GM21515 (cell line): ENCODE data around the gene TENT5C.
A peak's percentile ranks its signal among the peaks of the same experiment; 100 is the strongest.

Experiments
- ATAC-seq: cut with Tn5 transposase; IDR thresholded peaks from one replicate; pipeline ENCODE4 v1.9.1; 2021; ENCODE audit not compliant: unreplicated experiment

Gene TENT5C

DNA sequence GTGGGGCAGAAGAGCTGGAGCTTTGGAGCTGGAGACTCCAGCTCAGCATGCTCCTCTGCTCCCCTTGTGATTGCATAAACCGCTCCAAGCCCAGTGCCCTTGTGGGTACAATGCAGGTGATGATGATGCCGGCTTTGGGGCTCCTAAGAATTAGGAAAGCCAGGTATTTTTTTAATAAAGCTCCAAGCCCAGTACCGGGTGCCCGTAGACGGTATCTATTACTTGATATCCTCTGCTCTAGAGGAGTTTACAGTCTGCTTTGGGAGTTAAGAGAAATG is 27.2 kb downstream of the TENT5C start:
- ATAC-seq: no peak

GRCh38 chr1:117633423-117633822 is 27.6 kb downstream of the TENT5C start:
- ATAC-seq: peak; percentile 37

DNA sequence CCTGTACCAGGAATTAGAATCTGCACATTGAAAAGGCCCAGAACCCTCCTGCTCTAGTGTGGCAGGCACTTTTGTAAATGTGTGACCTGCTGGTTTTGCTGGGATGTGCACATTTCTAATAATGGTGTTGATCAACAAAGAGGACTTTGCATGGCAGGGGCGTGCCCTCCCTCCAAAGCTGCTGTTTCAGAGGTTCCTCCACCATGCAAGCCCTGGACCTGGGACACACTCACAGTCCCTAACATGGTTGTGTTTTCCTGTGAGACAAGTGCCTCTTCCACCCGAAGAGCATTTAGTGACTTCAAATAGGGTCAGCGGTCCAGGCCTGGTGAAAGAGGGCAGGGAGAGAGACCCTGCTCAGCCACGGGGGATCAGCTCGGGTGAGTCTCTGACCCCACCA is 28.1 kb downstream of the TENT5C start:
- ATAC-seq: no peak

DNA sequence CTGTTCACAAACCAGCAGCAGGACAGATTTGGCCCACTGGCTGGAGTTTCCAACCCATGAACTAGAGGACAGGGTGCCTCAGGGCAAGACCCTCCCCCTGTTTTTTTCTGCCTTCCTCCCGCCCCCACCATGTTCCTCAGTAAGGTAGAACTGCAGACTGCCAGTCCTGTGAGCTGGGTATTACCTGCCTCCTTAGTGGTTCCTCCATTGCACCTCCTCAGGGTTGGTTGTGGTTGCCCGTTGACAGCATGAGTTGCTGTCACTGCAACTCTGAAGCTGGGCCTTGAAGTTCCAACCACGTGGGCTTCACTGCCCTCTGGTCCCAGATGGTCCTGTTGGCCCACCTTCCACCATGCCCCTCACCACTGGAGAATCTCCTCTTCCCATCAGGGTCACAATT is 28.8 kb downstream of the TENT5C start:
- ATAC-seq: no peak

DNA sequence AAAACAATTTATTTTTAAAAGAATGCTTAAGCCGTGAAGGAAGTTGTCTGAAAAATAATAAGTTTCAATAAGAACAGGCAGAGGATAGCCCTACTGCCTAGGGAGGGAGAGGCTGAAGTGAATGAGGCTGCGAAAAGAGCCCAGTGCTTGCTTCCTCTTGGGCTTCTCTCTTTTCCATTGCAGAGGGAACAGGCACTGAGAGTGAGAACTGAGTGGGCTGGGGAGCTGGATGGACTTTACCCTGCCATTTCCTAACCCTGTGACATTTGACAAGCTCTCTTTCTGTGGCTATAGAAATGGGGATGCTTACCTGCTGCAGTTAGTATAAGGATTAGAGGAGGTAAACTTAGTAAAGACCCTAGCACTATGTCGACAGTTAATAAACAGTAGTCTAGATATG is 30.0 kb downstream of the TENT5C start:
- ATAC-seq: no peak

DNA sequence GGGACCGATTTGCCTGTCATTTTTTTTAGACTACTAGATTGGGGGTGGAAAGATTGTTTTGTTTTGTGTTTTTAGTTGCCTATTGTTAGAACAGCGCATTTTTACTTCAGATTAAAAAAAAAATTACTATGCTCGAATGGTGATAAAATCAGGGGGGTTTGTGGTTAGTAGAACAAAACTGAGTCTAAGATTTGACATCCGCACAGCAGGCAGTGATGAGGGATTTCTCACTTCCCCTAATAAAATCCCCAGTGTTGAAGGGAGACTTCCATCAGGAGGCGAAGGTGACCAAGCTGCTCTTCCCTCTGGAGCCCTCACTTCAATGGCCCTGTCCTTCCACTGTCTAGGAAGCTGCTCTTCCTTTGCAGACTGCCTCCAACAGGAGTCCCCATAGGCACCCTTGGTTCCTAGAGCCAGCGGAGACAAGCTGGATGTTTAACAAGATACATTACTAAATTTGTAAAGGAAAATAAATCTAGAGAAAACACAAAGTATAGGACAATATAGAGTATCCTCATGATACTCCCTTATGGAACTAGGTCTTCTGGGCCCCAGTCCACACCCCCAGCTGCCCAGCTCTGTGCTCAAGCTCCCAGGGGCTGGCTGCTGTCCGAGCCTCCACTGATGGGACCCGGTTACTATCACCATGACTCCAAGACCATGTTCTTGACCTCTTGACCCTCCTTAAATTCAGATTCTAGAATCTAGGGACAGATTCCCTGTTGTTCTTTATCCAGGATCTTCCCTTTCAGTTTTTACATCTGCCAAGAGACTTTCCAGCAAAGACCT is 31.0 kb downstream of the TENT5C start:
- ATAC-seq: no peak

DNA sequence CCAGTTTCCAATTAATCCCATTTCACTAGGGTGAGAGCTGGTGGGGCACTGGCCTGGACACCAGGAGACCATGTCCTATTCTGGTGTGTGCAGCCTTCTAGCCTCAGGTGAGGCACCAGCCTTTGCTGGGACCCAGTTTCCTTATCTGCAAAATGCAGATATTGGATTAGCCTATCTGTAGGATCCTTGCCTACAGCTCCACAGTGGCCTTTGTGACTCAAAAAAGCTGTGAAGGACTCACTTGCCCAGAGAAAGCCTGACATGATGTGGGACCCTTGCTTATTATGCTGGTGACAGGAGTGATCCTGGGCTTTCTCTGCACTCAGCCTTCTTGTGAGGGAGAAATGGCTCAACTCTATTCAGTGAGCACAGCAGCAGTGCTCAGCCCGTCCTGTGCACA is 32.3 kb downstream of the TENT5C start:
- no peak for ATAC-seq

GRCh38 chr1:117638759-117639158 is 32.9 kb downstream of the TENT5C start:
- no peak for ATAC-seq

DNA sequence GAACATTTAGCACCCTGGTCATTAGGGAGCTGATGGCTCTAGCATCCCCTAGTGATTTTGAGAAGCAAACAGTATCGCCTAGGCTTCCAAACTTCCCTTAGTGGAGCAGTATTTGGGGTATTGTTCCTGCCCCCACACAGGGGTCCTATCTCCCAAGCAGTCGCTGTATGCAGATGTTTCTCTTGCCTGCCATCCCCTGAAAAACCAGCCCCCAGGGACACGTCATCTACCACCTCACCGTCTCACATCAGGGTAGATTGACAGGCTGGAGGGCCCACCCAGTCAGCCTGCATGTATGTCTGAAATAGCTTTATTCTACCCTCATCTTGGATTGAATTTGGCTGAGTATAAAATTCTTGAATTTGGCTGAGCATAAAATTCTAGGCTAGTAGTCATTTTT is 33.9 kb downstream of the TENT5C start:
- no peak for ATAC-seq

- no peak for ATAC-seq
Measured at GRCh38 chr1:117641536-117641935, 35.7 kb downstream of the TENT5C start.

- no peak for ATAC-seq
Measured at GRCh38 chr1:117642963-117643362, 37.1 kb downstream of the TENT5C start.

DNA sequence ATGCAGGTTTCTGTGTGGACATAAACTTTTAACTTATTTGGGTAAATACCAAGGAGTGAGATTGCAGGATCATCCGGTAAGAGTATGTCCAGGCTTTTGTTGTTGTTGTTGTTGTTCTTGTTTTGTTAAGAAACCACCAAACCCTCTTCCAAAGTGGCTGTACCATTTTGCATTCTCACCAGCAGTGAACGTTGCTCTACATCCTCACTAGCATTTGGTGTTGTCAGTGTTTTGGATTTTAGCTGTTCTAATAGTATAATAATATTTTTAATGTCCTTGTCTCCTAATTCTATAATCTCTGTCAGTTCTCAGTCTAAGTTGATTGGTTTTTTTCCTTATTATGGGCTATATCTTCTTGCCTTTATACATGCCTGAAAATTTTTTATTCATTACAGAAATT is 37.8 kb downstream of the TENT5C start:
- no peak for ATAC-seq

DNA sequence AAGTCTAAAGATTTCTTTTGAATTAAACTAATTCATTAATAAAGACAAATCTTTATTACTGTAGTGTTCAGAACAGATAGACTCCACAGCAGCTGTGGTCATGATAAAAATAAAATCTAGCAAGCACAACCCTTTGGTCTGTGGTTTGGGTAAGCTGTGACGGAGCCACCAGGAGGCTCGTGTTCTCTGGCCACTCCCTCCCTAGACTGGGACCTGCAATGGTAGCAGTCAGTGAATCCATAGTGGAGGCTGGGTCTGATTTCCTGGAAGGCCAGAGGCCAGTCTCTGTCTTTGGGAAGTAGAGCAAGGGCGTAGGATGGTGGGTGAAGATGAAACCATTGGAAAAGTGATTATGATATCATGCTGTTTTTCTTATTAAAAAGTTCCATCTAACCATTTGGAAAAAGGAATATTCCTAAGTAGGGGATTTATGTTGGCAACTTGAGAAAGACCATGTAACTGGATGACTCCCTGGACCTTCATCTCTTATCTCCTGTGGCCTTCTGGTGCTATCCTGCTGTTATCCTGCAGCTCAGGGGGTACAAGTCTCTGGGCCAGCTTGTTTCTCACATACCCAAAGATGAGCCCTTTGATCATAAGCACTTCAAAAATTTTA is 39.0 kb downstream of the TENT5C start:
- ATAC-seq: no peak

GRCh38 chr1:117645343-117645742 is 39.5 kb downstream of the TENT5C start:
- no peak for ATAC-seq

- ATAC-seq: no peak
Measured at GRCh38 chr1:117646007-117646811, 40.4 kb downstream of the TENT5C start.

DNA sequence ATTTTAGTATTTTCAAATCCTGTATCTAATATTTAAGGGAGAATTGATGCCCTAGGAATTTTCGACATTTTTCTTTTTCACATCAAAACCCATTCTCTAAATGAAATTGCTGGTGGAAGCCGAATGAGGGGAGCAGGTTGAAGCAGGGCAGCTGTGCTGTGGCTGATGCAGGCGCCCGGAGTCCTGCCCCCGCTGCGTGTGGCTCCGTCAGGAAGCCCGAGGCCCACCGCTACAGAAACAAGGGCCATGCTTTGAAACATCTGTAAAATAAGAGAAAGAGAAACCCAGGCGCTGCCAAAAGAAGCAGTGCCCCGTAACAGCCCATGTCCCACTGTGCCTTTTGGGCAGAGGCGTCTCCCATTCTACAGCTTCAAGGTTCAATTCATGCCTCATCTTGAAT is 41.1 kb downstream of the TENT5C start:
- no peak for ATAC-seq

GRCh38 chr1:117648015-117648414 is 42.2 kb downstream of the TENT5C start:
- ATAC-seq: no peak

DNA sequence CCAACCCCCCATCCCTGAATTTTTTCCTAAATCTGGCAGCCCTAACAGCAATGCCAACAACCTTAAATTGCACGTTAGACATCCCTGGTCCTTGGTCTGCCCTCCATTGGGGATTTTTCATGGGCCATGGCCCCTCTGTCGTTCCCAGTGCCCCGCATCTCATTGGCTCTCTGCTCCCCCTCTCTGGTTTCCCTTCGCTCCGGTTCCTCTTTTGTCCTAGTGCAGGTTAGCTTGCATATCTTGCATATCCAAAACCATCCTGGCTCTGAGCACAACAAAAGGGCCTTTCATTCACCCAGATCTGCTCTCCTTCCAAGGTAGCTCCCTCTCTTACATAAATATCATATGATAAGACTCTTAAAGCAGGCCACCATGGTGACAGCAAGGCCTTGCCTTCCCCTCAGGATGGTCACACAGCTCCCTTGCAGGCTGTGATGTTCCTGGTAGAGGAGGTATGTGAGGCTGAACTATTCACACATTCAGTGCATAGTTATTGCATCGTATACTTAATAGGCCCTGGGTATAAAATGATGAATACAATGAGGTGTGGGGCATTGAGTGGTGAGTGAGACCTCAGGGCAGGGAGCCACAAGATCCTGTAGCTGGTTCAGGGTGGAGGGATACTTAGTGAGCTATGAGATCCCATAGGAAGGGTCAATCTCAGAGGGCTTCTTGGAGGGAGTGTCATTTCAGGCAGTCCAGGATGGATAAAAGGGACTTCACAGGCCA is 45.2 kb downstream of the TENT5C start:
- ATAC-seq: no peak

- ATAC-seq: no peak
Measured at GRCh38 chr1:117651616-117652015, 45.8 kb downstream of the TENT5C start.

DNA sequence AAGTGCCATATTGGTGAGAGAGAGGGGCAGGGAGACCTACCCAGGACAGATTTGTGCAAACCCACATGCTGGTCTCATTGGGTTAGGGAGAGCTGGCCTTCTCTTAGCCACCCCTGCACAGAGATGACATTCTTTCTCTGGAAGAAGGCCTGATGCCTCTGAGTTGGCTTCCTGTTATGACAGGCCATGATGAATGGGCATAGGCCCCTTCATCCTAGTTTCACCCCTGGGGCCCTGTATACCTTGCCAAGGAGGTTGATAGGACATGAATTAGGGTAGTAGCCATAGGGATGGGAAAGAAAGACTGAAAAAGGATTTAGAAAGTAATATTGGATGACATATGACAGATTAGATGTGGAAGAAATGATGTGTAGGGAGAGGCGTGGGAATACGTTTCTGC is 46.6 kb downstream of the TENT5C start:
- ATAC-seq: no peak

- no peak for ATAC-seq
Measured at GRCh38 chr1:117653195-117653594, 47.3 kb downstream of the TENT5C start.
